GM12878 (cell line): Measurements from ENCODE around the gene ZDHHC14. TPM values are rescaled to one million over a fixed set of nuclear protein-coding genes. Genes with fewer than 3 reads are reported as not detected.

ENCODE experiments used
- ATAC-seq: fragments of 200-7000 bp; cut with Tn5 transposase; 3 replicates; pipeline ENCODE4 v1.9.1; 2020; ENCODE audit warnings: mild to moderate bottlenecking, moderate library complexity
- BruUV-seq: library from RNA; stranded (reverse); fragments of 400-500 nt; replicated peaks from 2 replicates; lab custom pipeline; 2021; lab: Mats Ljungman, UMichigan
- CTCF ChIA-PET: fragments of 300-600 bp; sonication (Branson Sonifier 250); formaldehyde crosslinking; extraction: SDS; loops from one replicate; lab custom pipeline; 2021; ENCODE audit warnings: inconsistent platforms; lab: Yijun Ruan, JAX
- POLR2A ChIA-PET: fragments of 350-600 bp; formaldehyde crosslinking; extraction: SDS; loops from one replicate; lab custom pipeline; 2021; ENCODE audit warnings: inconsistent platforms; lab: Charles Lee
- RAD21 ChIA-PET: fragments of 300-600 bp; sonication (Branson Sonifier 250); formaldehyde crosslinking; loops from one replicate; lab custom pipeline; 2023; ENCODE audit warnings: antibody characterized with exemption; ENCODE audit not compliant: unreplicated experiment; lab: Charles Lee
- SMC1A ChIA-PET: fragments of 300-600 bp; sonication (Branson Sonifier 250); formaldehyde crosslinking; loops from one replicate; lab custom pipeline; 2023; ENCODE audit not compliant: unreplicated experiment, uncharacterized antibody; lab: Charles Lee
- DNase-seq: peaks from one replicate; pipeline ENCODE4 v3.0.0-alpha.2; 2011; ENCODE audit warnings: low read depth, low spot score
- FAIRE-seq: peaks from 3 replicates; lab custom pipeline; 2011; peaks lifted over from hg19 to GRCh38; lab: Jason Lieb, UNC
- H2AFZ ChIP-seq: 2 replicates; pipeline ENCODE4 v1.6.0; 2011; ENCODE audit warnings: low read depth, low read length, control low read depth; ENCODE audit not compliant: control insufficient read depth
- H3K27ac ChIP-seq: 2 replicates; pipeline ENCODE4 v1.5.1; 2011; ENCODE audit warnings: control low read depth; ENCODE audit not compliant: control insufficient read depth, insufficient read depth
- H3K27me3 ChIP-seq, 2 experiments: replicated peaks in 1 of 2; 2 replicates each; pipeline versions ENCODE4 v1.6.0 to v1.6.1; 2011; ENCODE audit warnings: low read length in 1 of 2; ENCODE audit not compliant: control insufficient read depth in 2 of 2, insufficient read depth in 2 of 2
- H3K36me3 ChIP-seq, 2 experiments: 2 replicates each; pipeline ENCODE4 v1.5.1; 2011; ENCODE audit warnings: low read length in 1 of 2; ENCODE audit not compliant: control insufficient read depth in 2 of 2, insufficient read depth in 2 of 2
- H3K4me1 ChIP-seq: 2 replicates; pipeline ENCODE4 v1.6.1; 2011; ENCODE audit warnings: mild to moderate bottlenecking, low read length, moderate library complexity, mixed read lengths; ENCODE audit not compliant: control insufficient read depth, insufficient read depth
- H3K4me2 ChIP-seq: 2 replicates; pipeline ENCODE4 v1.6.0; 2011; ENCODE audit warnings: control low read depth; ENCODE audit not compliant: control insufficient read depth, insufficient read depth
- H3K4me3 ChIP-seq: fragments of 200-600 bp; sonication (generic); 2 replicates; pipeline ENCODE4 v1.5.1; 2016
- H3K79me2 ChIP-seq: 2 replicates; pipeline ENCODE4 v1.6.0; 2011; ENCODE audit warnings: low read length; ENCODE audit not compliant: control insufficient read depth, insufficient read depth
- H3K9ac ChIP-seq: 2 replicates; pipeline ENCODE4 v1.8.0; 2011; ENCODE audit warnings: low read length, control low read depth, mixed read lengths; ENCODE audit not compliant: control insufficient read depth, insufficient read depth
- H3K9me3 ChIP-seq: replicated peaks from 3 replicates; pipeline ENCODE4 v1.5.1; 2011; ENCODE audit warnings: mild to moderate bottlenecking, low read length; ENCODE audit not compliant: control insufficient read depth, insufficient read depth
- H4K20me1 ChIP-seq: 2 replicates; pipeline ENCODE4 v1.6.0; 2011; ENCODE audit not compliant: control insufficient read depth, insufficient read depth
- BCL3 ChIP-seq: IDR thresholded peaks from 2 replicates; pipeline ENCODE4 v1.6.1; 2011; ENCODE audit warnings: borderline replicate concordance, low read depth, mild to moderate bottlenecking, moderate library complexity, low read length; ENCODE audit not compliant: insufficient read depth, poor library complexity, severe bottlenecking
- BRCA1 ChIP-seq: IDR thresholded peaks from 2 replicates; pipeline ENCODE4 v1.6.1; 2011; ENCODE audit warnings: low read depth, low read length, improper control_type of control experiment
- CEBPZ ChIP-seq: fragments of 150-350 bp; IDR thresholded peaks from 2 replicates; pipeline ENCODE4 v1.6.1; 2016; ENCODE audit warnings: low read depth, low read length
- DPF2 ChIP-seq: fragments of 450-650 bp; IDR thresholded peaks from 2 replicates; pipeline ENCODE4 v1.6.1; 2017; ENCODE audit warnings: mild to moderate bottlenecking
- NRF1 ChIP-seq: conservative IDR thresholded peaks from 2 replicates; pipeline ENCODE4 v1.6.1; 2011; ENCODE audit warnings: mild to moderate bottlenecking, low read depth, low read length, improper control_type of control experiment
- SKIL ChIP-seq: fragments of 450-650 bp; IDR thresholded peaks from 2 replicates; pipeline ENCODE4 v1.6.1; 2017; ENCODE audit warnings: mild to moderate bottlenecking, low read depth, inconsistent platforms; ENCODE audit not compliant: poor library complexity, severe bottlenecking
- TCF7 ChIP-seq: IDR thresholded peaks from 2 replicates; pipeline ENCODE4 v1.6.1; 2014; ENCODE audit warnings: antibody characterized with exemption, borderline replicate concordance
- USF2 ChIP-seq: IDR thresholded peaks from 2 replicates; pipeline ENCODE4 v1.6.1; 2011; ENCODE audit warnings: low read depth, low read length, improper control_type of control experiment, borderline replicate concordance
- YY1 ChIP-seq: IDR thresholded peaks from 2 replicates; pipeline ENCODE4 v1.6.1; 2011; ENCODE audit warnings: low read depth, mild to moderate bottlenecking, low read length
- ZBTB40 ChIP-seq: fragments of 450-650 bp; IDR thresholded peaks from 2 replicates; pipeline ENCODE4 v1.6.1; 2016; ENCODE audit warnings: mild to moderate bottlenecking, moderate library complexity, borderline replicate concordance
- ZNF24 ChIP-seq: fragments of 450-650 bp; IDR thresholded peaks from 2 replicates; pipeline ENCODE4 v1.6.1; 2017; ENCODE audit warnings: antibody characterized with exemption, mild to moderate bottlenecking
- WGBS: methylation state at CpG from one replicate; pipeline ENCODE4 v1.1.6; 2016; ENCODE audit warnings: low lambda C conversion rate; ENCODE audit not compliant: insufficient replicate concordance, insufficient coverage; ENCODE audit errors: missing lambda C conversion rate; 5-methylcytosine and 5-hydroxymethylcytosine counted together
- in situ Hi-C: fragments of 300-500 bp; cut with MboI; formaldehyde crosslinking; loops from 9 replicates; pipeline ENCODE4 v1.14.3; 2018; ENCODE audit warnings: mixed read lengths
- intact Hi-C: fragments of 100-400 bp; cut with micrococcal nuclease; formaldehyde crosslinking; loops from one replicate; pipeline ENCODE4 v1.14.2; 2022; ENCODE audit not compliant: unreplicated experiment
- polyA plus RNA-seq, 11 experiments: library from polyadenylated mRNA; depleted of rRNA in 4 of 11; unstranded in 6 of 11; stranded (reverse) in 5 of 11; fragments of >200 nt; fragmentation: Nextera tagmentation in 4 of 11; fragmentation: Illumina TruSeq in 1 of 11; extraction: Ambion mirVana in 4 of 11; extraction: Trizol in 1 of 11; gene quantifications; 1 replicate in 1 of 11; 2 replicates in 10 of 11; pipeline versions ENCODE4 v1.2.1 to v1.2.3, GENCODE V29; 2011 to 2016; ENCODE audit warnings: inconsistent platforms in 2 of 11, missing spikeins in 2 of 11, low read depth in 1 of 11
- total RNA-seq, 4 experiments: library from RNA; depleted of rRNA in 3 of 4; stranded (reverse); fragments of >200 nt in 3 of 4; fragmentation: Illumina TruSeq in 1 of 4; extraction: Trizol in 1 of 4; gene quantifications; 2 replicates each; pipeline versions ENCODE4 v1.2.1 to v1.2.3, GENCODE V29; 2013 to 2021

Gene ZDHHC14
- total and polyA plus RNA-seq, 10 of the 15 experiments (the other 5 are each of a cell fraction or from before 2014, with no cell fraction given), result 0.15 to 16.0 (median 0.76) TPM; not detected in 1

- Histone ChIP-seq H3K4me2 (no peak overlapping the region), H3K9ac (no peak overlapping the region), H3K27me3 (no peaks in the 10 kb centered on the region), H3K4me1 (no peaks in the 10 kb centered on the region), H3K79me2 (no peaks in the 10 kb centered on the region), H3K27ac (no peak overlapping the region), H4K20me1 (no peaks in the 10 kb centered on the region), H3K9me3 (no peaks in the 10 kb centered on the region; the same call in 2 of the 3 replicates), H3K4me3 (no peak overlapping the region), H2AFZ (no peak overlapping the region), H3K36me3 (no peaks in the 10 kb centered on the region)
- ATAC-seq, result no peak
- no peak for DNase-seq
- ChIA-PET POLR2A (no interaction called here), RAD21 (no interaction called here), CTCF (interaction anchor here (0.6 to 1.0 kb wide), 3 partner anchors 9 to 176 kb away, joined by 3 to 4 read pairs (median 3); no protein-coding TSS in a partner anchor), SMC1A (no interaction called here)
- no peak for FAIRE-seq
- intact Hi-C loops (no loop called here), in situ Hi-C loops (no loop called here)
- no TSS peak for BruUV-seq
- 83% methylated on average over 15 of the region's 16 CpGs for WGBS
- no peak for TF ChIP-seq TCF7
- no peak for TF ChIP-seq DPF2
- no peak for TF ChIP-seq USF2
- TF ChIP-seq BRCA1, result no peak
- TF ChIP-seq SKIL, result no peak
- no peak for TF ChIP-seq BCL3
- TF ChIP-seq NRF1, result no peak
- TF ChIP-seq ZBTB40, result no peak
- TF ChIP-seq ZNF24, result no peak
- TF ChIP-seq CEBPZ, result no peak
- no peak for TF ChIP-seq YY1
Observed at GRCh38 chr6:157490611-157491269, 109.8 kb downstream of the ZDHHC14 start.
